Astrocyte (in vitro differentiated cells and primary cell): Measurements from ENCODE around the gene SLC19A1. TPM values are rescaled to one million over a fixed set of nuclear protein-coding genes. Genes with fewer than 3 reads are reported as not detected.

ENCODE experiments used
- DNase-seq: peaks from one replicate; pipeline ENCODE4 v3.0.0-alpha.2; 2010; ENCODE audit warnings: low read depth
- FAIRE-seq: peaks from 2 replicates; lab custom pipeline; 2011; peaks lifted over from hg19 to GRCh38; lab: Jason Lieb, UNC
- H2AFZ ChIP-seq: 2 replicates; pipeline ENCODE4 v1.6.0; 2012; ENCODE audit warnings: low read depth, low read length, inconsistent platforms
- H3K27ac ChIP-seq: 2 replicates; pipeline ENCODE4 v1.5.1; 2011; ENCODE audit warnings: low read depth, low read length, inconsistent platforms
- H3K27me3 ChIP-seq: 2 replicates; pipeline ENCODE4 v1.6.0; 2011; ENCODE audit warnings: low read length, inconsistent platforms; ENCODE audit not compliant: insufficient read depth
- H3K36me3 ChIP-seq: 2 replicates; pipeline ENCODE4 v1.5.1; 2011; ENCODE audit warnings: low read length, inconsistent platforms; ENCODE audit not compliant: insufficient read depth
- H3K4me1 ChIP-seq: 2 replicates; pipeline ENCODE4 v1.5.1; 2011; ENCODE audit warnings: low read length, inconsistent platforms; ENCODE audit not compliant: insufficient read depth
- H3K4me2 ChIP-seq: 2 replicates; pipeline ENCODE4 v1.6.0; 2012; ENCODE audit warnings: low read length, inconsistent platforms
- H3K4me3 ChIP-seq: 2 replicates; pipeline ENCODE4 v1.5.1; 2011; ENCODE audit warnings: low read depth, mild to moderate bottlenecking, low read length, inconsistent platforms; ENCODE audit not compliant: insufficient read depth
- H3K79me2 ChIP-seq: 2 replicates; pipeline ENCODE4 v1.6.0; 2012; ENCODE audit warnings: mild to moderate bottlenecking, low read length, inconsistent platforms; ENCODE audit not compliant: insufficient read depth
- H3K9ac ChIP-seq: 2 replicates; pipeline ENCODE4 v1.6.0; 2012; ENCODE audit warnings: mild to moderate bottlenecking, low read length, inconsistent platforms
- H3K9me3 ChIP-seq: 2 replicates; pipeline ENCODE4 v1.5.1; 2012; ENCODE audit warnings: low read depth, mild to moderate bottlenecking, low read length, inconsistent platforms; ENCODE audit not compliant: insufficient read depth
- H4K20me1 ChIP-seq: 2 replicates; pipeline ENCODE4 v1.6.0; 2012; ENCODE audit warnings: low read length, inconsistent platforms; ENCODE audit not compliant: insufficient read depth
- H3K27ac Mint-ChIP-seq: one replicate; pipeline ENCODE4 v1.8.0; 2021; ENCODE audit warnings: mild to moderate bottlenecking, mixed read lengths; ENCODE audit not compliant: unreplicated experiment
- H3K27me3 Mint-ChIP-seq: one replicate; pipeline ENCODE4 v1.8.0; 2021; ENCODE audit warnings: low read depth, mixed read lengths; ENCODE audit not compliant: unreplicated experiment
- H3K36me3 Mint-ChIP-seq: one replicate; pipeline ENCODE4 v1.8.0; 2021; ENCODE audit warnings: low read depth, mixed read lengths; ENCODE audit not compliant: unreplicated experiment
- H3K4me1 Mint-ChIP-seq: one replicate; pipeline ENCODE4 v1.8.0; 2021; ENCODE audit warnings: low read depth, mixed read lengths; ENCODE audit not compliant: unreplicated experiment
- H3K4me3 Mint-ChIP-seq: one replicate; pipeline ENCODE4 v1.8.0; 2021; ENCODE audit warnings: mild to moderate bottlenecking, moderate library complexity, mixed read lengths; ENCODE audit not compliant: unreplicated experiment
- H3K9me3 Mint-ChIP-seq: one replicate; pipeline ENCODE4 v1.8.0; 2021; ENCODE audit warnings: mild to moderate bottlenecking, mixed read lengths; ENCODE audit not compliant: unreplicated experiment
- EZH2 ChIP-seq: IDR thresholded peaks from 2 replicates; pipeline ENCODE4 v1.6.1; 2012; ENCODE audit warnings: mild to moderate bottlenecking, low read length, inconsistent platforms; ENCODE audit not compliant: insufficient read depth
- total RNA-seq: library from RNA; stranded (reverse); gene quantifications from 2 replicates; pipeline ENCODE4 v1.2.1, GENCODE V29; 2021
- TF ChIP-seq, protein P1 (sequence below): IDR thresholded peaks from 2 replicates; pipeline ENCODE4 v1.5.1; 2011; ENCODE audit warnings: low read depth, mild to moderate bottlenecking, inconsistent platforms, low read length, moderate library complexity; ENCODE audit not compliant: insufficient read depth

Gene SLC19A1
- total RNA-seq, 1 donor from 2014 or later: 11.7 TPM

DNA sequence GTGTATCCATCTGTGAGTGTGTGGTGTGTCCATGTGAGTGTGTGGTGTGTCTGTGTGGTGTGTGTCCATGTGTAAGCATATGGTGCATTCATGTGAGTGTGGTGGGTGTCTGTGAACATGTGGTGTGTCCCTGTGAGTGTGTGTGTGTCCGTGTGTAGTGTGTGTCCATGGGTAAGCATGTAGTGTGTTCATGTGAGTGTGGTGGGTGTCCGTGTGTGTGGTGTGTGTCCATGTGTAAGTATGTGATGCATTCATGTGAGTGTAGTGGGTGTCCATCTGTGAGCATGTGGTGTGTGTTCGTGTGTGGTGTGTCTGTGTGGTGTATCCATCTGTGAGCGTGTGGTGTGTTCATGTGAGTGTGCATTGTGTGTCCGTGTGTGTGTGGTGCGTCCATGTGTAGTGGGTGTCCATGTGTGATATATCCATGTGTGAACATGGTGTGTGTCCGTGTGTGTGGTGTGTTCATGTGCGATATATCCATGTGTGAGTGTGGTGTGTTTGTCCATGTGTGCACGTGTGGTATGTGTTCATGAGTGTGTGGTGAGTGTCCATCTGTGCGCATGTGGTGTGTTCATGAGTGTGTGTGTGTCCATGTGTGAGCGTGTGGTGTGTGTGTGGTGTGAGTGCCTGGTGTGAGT lies 12.3 kb downstream of the SLC19A1 start:
- peaks cover 10% of the 10 kb centered on the region for H3K4me1 ChIP-seq
- H3K4me2 ChIP-seq: no peak overlapping the region
- H3K9ac ChIP-seq: no peak overlapping the region
- H4K20me1 ChIP-seq: peaks cover 18% of the 10 kb centered on the region
- no peak overlapping the region for H3K4me3 ChIP-seq
- H3K4me3 Mint-ChIP-seq: no peak overlapping the region
- TF ChIP-seq, protein P1, sequence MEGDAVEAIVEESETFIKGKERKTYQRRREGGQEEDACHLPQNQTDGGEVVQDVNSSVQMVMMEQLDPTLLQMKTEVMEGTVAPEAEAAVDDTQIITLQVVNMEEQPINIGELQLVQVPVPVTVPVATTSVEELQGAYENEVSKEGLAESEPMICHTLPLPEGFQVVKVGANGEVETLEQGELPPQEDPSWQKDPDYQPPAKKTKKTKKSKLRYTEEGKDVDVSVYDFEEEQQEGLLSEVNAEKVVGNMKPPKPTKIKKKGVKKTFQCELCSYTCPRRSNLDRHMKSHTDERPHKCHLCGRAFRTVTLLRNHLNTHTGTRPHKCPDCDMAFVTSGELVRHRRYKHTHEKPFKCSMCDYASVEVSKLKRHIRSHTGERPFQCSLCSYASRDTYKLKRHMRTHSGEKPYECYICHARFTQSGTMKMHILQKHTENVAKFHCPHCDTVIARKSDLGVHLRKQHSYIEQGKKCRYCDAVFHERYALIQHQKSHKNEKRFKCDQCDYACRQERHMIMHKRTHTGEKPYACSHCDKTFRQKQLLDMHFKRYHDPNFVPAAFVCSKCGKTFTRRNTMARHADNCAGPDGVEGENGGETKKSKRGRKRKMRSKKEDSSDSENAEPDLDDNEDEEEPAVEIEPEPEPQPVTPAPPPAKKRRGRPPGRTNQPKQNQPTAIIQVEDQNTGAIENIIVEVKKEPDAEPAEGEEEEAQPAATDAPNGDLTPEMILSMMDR: no peak
- no peak for TF ChIP-seq EZH2
- FAIRE-seq (peak; percentile 34), DNase-seq (no peak)
- H3K36me3 ChIP-seq: peaks cover 9% of the 10 kb centered on the region
- no peaks in the 10 kb centered on the region for H3K4me1 Mint-ChIP-seq
- H3K9me3 ChIP-seq: no peaks in the 10 kb centered on the region
- no peaks in the 10 kb centered on the region for H3K9me3 Mint-ChIP-seq
- no peaks in the 10 kb centered on the region for H3K27me3 ChIP-seq
- peaks cover 7% of the 10 kb centered on the region for H3K79me2 ChIP-seq
- no peak overlapping the region for H3K27ac Mint-ChIP-seq
- no peak overlapping the region for H2AFZ ChIP-seq
- no peaks in the 10 kb centered on the region for H3K27me3 Mint-ChIP-seq
- H3K36me3 Mint-ChIP-seq: peaks cover 1% of the 10 kb centered on the region
- H3K27ac ChIP-seq: no peak overlapping the region

DNA sequence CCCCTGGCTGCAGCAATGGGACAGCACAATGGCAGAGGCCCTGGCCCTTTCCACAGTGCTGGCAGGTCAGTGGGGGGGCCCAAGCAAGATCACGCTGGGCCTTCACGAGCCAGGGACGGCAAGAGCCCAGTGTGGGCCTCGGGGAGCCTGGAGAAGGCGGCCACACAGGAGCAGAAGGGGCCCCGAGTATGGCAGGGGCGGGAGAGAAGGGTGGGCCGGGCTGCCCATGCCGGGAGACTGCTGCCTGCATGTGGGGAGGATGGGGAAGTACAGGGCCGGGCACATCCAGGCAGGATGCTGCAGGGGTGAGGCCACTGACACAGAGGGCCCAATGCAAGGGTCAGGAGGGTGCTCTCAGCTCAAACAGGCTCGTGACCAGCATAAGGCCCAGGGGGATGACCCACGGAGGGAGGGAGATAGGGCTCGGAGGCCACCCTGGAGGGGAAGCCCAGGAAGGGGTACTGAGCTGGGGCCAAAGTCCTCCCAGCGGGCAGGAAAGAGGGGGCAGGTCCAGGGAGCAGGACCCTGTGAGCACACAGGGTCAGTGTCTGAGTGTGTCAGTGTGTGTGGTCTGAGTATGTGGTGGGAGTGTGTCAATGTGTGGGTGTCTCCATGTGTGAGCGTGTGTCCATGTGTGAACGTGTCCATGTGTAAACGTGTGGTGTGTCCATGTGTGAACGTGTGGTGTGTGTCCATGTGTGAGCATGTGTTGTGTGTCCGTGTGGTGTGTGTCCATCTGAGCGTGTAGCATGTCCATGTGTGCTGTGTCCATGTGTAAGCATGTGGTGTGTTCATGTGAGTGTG lies 13.1 kb downstream of the SLC19A1 start:
- H3K4me1 ChIP-seq: peaks cover 2% of the 10 kb centered on the region
- no peak overlapping the region for H3K9ac ChIP-seq
- H3K4me3 Mint-ChIP-seq: no peak overlapping the region
- TF ChIP-seq, protein P1: no peak
- no peak for TF ChIP-seq EZH2
- no peak overlapping the region for H3K4me3 ChIP-seq
- no peaks in the 10 kb centered on the region for H3K27me3 ChIP-seq
- FAIRE-seq (no peak), DNase-seq (no peak)
- H3K79me2 ChIP-seq: peaks cover 7% of the 10 kb centered on the region
- no peaks in the 10 kb centered on the region for H3K9me3 Mint-ChIP-seq
- no peak overlapping the region for H3K27ac ChIP-seq
- no peak overlapping the region for H3K27ac Mint-ChIP-seq
- no peak overlapping the region for H3K4me2 ChIP-seq
- H3K9me3 ChIP-seq: no peaks in the 10 kb centered on the region
- H3K36me3 Mint-ChIP-seq: peaks cover 1% of the 10 kb centered on the region
- H2AFZ ChIP-seq: no peak overlapping the region
- peaks cover 9% of the 10 kb centered on the region for H3K36me3 ChIP-seq
- no peaks in the 10 kb centered on the region for H3K27me3 Mint-ChIP-seq
- H4K20me1 ChIP-seq: peaks cover 12% of the 10 kb centered on the region
- no peaks in the 10 kb centered on the region for H3K4me1 Mint-ChIP-seq
